Nucleus accumbens (tissue), 56 donors: ENCODE results near the gene ABHD12.
"Not testable (repeated sequence)": the region's sequence is repeated elsewhere in the genome, so short reads cannot be mapped to it uniquely, and the experiment has no call there.

ENCODE experiments used
- DNase-seq, 56 donors: peaks; one replicate each; lab custom pipeline; 2025; lab: John Stamatoyannopoulos, UW

The ABHD12 gene

DNA sequence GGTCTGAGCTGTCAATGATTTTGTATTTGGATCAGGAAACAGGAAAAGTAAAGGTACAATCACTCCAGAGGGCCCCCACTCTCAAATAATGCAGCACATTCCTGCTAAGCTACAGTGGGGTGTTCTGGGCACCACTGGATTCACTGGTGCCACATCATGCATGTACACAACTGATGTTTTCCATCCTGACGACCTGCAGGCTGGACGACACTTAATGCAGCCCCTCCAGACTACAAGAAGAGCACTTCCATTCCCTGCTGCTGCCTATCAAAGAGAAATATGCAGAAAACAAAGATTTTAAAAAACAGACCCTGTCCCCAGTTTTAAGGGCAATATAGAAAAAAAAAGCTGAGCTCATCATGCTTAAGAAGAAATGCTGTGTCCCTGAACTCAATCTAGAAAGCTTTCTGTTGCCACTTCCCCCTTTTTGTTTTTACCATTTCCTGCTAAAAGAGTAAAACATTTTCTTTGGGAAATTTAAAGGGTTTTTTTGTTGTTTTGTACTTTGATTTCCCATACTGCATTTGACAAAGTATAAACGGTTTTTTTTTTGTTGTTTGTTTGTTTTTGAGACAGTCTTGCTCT is 35.5 kb downstream of the ABHD12 start:
- no peak for DNase-seq

DNA sequence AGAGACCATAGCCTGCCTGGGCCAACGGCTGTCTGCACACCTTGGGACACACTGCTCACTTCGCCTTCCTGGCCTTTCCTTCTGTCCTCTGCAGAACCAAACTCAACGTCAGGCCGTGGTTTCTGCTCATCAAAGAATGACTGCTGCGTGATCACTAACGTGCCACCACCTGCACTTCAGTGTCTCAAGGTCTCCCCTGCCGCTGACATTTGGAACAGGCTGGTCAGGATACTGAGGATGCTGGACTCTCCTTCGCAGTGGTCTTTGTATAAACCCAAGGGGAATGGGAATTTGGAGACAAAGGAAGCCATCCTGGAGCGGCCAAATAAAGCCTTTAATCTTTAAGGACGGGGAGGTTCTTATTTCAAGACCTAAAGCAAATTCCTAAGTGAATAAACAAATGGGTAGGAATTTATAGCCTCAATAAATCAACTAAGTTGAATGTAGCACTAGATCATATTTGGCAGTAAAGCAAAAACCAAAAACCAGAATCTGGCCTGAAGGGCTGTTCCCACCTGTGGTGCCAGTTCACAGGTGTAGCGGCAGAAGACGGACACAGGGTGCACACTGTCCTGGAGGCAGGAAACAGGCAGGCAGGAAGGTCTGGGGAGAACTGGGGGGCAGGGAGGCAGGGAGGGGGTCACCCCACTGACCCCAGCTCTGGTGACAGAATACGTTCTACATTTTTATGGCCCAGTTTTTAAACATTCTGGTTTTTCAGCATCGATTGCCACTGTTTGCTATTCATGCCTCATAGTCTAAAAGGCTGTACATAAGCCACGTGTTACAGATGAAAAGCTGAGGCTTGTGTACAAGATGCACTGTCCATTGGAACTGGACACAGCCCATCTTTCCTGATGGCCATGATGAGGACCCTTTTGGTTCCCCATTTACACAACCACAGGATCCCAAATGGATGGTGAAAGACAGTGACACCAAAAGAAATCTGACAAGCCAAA is 36.6 kb downstream of the ABHD12 start:
- no peak for DNase-seq

DNA sequence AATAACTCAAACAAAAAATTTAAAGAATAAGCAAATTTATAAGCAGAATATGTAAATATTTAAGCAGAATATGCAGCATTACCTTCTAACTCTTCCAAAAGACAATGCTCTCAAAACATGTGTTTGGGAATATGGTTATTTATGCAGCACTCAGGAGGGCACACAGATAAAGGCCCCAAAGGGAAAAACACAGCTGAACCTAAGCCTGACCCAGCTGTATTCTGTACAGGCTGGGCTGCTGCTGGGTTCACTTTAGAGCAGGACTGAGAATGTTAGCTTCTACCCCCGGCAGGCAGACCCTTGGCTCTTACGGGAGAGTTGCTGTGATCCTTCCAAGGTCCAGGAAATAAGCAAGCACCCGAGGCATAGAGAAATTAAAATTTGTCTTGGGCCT is 37.3 kb downstream of the ABHD12 start:
- DNase-seq = no peak

DNA sequence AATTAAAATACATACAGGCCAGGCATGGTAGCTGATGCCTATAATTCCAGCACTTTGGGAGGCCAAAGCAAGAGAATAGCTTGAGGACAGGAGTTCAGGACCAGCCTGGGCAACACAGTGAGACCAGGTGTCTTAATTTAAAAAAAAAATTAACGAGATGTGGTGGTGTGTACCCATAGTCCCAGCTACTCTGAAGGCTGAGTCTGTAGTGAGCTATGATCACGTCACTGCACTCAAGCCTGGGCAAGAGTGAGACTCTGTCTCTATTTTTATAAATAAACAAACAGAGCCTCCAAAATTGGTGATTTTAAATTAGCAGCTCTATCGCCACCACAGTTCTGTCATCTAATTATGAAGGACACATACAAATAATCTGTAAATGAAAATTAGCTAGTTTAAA is 37.9 kb downstream of the ABHD12 start:
- DNase-seq = no peak

DNA sequence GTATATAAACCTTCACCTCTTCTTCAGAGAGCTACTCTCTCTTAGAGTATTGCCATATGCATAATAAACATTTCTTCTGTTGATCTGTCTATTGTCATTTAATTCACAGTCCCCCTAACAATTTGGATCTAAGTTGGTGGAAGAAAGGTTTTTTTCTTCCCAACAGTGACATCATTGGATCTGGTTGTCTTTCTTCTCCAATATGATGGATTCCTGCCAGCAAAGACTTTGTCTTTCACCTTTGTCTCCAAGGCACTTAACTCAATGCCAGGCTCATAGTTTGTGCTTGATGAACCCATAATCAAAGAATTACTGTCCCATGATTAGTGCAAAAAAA is 39.6 kb downstream of the ABHD12 start:
- DNase-seq = no peak

DNA sequence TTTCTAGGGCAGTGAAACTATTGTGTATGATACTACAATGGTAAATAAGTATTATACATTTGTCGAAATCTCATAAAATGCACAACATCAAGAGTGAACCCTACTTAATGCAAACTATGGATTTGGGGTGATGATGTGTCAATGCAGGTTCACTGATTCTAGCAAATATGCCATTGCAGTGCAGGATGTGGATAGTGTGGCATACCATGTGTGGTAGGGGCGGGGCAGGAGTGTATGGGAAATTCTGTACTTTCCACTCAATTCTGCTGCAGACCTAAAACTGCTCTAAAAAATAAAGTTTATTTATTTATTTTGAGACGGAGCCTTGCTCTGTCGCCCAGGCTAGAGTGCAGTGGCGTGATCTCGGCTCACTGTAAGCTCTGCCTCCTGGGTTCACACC is 44.3 kb downstream of the ABHD12 start:
- DNase-seq = no peak

DNA sequence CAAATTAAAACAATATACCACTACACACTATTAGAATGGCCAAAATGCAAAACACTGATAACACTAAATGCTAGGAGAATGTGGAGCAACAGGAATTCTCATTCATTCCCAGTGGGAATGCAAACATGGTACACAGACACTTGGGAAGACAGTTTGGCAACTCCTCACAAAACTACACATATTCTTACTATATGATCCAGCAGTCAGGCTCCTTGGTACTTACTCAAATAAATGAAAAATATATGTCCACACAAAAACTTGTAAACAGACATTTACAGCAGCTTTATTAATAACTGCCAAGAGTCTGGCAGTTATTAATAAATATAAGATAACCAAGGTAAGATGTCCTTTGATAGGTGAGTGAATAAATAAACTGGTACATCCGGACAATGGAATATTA is 44.9 kb downstream of the ABHD12 start:
- DNase-seq = no peak

DNA sequence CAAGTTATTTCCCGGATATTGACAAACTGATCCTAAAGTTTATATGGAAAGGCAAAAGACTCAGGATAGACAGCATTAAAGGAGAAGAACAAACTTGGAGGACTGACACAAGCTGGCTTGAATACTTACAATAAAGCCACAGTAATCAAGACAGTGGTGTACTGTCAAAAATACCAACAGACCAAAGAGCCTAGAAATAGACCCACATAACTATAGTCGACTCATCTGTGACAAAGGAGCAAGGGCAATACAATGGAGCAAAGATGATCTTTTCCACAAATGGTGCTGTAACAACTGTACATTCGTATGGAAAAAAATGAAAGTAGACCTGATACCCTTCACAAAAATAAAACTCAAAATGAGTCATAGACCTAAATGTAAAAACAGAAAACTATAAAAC is 46.0 kb downstream of the ABHD12 start:
- DNase-seq = no peak

DNA sequence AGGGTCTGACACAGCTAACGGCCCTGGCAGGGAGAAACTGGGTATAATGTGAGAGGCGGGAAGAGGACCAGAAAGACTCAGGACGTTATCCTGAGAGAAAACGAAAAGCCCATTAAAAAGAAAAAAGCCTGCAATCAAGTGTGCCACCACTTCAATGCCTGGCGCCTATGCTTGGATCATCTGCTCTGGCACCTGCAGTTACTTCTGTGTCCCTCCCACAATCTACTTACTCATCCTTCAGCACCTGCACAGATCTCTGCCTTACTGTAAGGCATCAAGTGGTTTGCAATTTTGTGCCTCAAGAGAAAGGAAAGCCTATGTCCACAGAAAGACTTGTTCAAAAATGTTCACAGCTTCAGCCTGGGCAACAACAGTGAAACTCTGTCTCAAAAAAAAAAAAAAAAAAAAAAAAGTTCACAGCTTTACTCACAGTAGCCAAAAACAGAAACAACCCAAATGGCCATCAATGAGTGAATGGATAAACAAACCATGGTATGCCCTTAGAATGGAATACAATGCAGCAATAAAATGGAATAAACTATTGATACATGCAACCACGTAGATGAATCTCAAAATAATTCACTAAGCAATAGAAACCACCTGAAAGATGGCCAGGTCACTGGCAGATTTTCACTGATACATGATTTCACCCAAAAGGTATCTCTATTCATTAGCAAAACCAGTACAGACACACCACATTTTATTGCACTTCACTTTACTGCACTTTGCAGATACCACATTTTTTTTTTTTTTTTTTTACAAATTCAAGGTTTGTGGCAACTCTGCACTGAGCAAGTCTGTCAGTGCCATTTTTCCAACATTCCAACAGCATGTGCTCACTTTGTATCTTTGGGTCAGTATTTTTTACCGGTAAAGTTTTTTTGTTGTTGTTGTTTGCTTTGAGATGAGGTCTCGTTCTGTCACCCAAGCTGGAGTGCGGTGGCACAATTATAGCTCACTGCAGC is 48.6 kb downstream of the ABHD12 start:
- peak in 4 of 56 donors; percentile 20 to 39 (median 34) for DNase-seq

DNA sequence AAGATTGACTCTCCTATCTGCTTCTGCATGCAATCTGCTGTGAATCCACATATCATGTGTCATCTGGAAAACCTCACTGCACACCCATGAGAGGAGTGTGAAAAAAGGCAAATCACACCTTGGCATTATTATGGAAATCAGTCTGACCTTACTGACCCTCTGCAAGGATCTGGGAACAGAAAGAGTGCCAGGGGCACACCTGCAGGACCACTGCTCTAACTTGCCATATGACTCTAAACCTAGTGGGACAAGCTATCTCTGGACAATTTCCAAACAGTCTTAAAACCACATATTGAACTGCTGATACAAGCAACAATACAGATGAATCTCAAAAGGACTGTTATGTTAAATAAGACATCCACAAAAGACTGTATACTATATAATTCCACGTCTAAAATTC is 50.3 kb downstream of the ABHD12 start:
- DNase-seq = no peak

DNA sequence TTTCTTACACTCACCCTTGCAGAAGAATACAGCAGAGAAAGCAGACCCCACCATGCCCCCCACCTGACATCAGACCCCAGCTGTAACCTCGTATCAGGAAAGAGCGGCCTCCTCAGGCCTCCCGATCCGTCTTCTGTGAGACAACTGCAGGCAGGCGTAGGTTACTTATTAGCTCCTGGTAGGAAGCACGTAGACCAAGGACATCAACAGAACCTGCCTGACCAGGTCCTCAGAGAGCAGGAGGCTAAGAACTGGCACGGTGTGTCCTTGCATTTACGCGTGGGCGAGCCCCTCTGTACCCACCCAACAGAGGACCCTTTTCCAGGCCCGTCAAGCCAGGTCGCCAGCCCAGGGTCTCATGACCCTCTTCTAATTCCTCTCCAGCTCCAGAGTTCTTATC is 51.0 kb downstream of the ABHD12 start:
- no peak for DNase-seq

DNA sequence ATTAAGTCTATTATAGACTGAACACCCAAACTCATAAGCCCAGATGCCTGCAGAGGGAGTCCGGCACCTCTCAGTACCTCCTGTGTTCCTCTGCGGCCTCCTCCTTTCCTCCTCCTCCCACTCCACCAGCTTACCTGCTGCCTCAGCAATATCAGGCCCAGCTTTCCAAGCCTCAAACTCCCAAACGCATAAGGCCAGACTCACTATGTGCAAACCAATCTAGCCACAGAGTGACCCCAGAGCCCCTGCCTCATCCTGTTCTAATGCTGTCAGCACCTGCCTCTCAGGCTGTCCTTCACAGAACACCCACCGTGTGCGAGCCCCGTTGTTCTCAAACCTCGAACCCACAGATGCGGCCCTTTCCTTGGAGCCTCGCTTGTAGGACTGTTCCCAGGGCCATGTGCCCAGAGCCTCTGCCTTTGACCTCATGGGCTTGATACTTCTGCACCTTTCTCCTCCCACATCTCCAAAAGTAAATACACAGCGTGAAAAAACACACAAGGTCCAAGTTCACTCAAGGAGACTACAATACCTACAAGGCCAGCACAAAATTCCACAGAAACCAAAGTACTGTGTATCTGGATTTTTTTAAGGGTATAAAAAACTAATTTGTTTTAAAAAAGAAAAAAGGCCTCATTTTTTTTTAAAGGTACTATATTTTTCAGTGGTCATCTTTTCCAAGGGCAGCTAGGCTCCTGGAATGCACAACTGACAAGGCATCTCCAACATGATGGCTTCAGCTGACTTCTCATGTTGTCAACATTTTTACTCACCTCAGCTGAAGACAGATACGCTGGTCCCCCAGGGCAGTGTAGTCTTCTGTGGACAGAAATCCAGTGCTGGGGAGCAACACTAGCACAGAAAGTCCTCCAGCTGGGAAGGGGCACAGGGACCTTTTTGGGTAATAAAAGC is 52.3 kb downstream of the ABHD12 start:
- no peak for DNase-seq

DNA sequence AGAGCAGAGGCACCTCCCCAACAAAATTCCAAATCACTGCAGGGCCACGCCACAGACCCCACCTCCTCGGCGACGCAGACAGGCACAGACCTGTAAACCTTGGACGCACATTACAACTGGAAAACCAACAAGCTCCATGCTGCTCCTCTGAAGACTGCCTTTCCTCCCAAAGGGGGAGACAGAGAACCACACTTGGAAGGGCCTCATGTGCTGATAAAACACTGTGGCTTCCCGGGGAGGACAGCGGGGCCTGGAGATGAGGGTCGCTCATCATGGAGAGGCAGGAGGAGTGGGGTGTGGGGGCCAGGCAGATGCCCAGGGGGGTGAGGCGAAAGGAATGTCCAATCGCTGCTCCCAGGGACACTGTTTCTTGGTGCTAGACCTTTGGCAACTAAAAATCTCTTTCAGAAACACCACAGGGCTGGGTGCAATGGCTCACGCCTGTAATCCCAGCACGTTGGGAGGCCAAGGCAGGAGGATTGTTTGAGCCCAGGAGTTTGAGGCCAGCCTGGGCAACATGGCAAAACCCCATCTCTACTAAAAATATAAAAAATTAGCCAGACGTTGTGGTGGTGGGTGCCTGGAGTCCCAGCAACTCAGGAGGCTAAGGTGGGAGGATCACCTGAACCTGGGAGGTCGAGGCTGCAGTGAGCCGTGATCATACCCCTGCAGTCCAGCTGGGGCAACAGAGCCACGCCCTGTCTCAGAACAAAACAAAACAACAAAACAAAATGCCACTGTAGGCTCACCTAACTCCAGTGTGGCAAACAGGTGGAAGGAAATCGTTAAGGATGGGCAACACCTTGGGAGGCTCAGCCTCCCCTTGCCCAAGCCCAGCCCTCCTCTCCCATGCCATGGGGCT is 53.8 kb downstream of the ABHD12 start:
- peak in 12 of 56 donors; percentile 16 to 47 (median 38) for DNase-seq

DNA sequence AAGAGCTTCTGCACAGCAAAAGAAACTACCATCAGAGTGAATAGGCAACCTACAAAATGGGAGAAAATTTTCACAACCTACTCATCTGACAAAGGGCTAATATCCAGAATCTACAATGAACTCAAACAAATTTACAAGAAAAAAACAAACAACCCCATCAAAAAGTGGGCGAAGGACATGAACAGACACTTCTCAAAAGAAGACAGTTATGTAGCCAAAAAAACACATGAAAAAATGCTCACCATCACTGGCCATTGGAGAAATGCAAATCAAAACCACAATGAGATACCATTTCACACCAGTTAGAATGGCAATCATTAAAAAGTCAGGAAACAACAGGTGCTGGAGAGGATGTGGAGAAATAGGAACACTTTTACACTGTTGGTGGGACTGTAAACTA is 55.7 kb downstream of the ABHD12 start:
- not testable (repeated sequence) for DNase-seq

DNA sequence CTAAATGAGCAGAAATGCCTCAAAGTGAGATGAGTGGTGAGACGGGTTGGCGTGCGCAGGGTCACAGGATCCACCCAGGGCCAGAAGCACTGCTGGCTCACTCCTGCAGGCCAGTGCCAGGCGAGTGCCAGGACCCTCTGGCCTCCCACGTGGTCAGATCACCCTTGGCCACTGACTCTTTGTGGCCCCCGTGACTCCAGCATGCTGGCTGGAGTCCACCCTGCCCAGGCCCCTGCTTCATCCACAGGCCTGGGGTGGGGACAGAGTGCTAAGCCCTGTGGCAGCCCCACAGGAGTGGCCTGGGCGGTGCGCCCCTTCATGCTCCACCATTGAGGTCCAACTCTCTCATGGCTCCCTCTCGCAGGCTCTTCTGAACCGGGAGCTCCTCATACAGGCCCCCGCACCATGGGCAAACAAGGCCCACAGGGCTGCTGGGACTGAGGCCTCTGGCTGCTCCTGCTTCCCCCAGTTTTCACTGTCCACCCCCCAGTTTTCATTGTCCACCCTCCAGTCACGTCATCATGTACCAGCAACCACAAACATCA is 61.6 kb downstream of the ABHD12 start:
- no peak for DNase-seq

DNA sequence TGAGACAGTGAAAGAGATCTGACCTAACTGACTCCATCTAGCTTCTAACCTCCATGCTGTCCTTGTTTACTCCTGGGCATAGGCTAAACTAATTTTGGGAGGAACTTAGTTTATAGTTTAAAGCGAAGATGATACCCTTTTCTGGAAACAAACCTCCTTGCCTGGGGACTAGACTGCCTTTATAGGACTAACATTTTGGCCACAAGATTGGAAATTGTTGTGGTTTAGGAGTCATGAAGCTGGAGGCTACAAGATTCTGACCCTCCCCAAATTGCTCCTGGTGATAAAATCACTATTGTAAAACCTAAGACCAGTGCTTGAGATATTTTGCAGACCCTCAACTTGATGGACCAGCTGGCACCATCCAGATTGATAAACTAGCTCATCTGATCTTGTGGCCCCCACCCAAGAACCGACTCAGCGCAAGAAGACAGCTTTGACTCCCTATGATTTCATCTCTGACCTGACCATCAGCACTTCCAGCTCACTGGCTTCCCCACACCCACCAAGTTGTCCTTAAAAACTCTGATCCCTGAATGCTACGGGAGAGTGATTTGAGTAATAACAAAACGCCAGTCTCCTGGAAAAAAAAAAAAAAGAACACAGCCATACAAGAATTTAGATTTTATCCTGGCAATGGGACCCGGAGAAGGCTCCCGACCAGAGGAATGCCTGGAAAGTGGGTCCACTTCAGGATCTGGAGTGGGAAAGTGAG is 63.0 kb downstream of the ABHD12 start:
- DNase-seq = no peak

DNA sequence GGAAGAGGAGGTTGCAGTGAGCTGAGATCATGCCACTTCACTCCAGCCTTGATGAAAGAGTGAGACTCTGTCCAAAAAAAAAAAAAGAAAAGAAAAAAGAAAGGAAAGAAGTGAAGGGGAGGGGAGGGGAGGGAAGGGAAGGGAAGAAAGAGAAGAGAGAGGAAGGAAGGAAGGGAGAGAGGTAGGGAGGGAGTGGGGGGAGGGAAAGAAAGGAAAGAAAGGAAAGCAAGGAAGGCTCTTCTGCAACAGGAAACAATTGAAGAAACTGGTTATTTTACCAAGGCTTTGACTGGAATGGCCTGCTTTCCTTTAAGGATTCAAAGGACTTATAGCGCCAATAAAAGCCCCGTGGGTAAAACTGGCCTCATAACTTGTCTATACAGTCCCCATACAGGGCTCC is 64.6 kb downstream of the ABHD12 start:
- DNase-seq = no peak

DNA sequence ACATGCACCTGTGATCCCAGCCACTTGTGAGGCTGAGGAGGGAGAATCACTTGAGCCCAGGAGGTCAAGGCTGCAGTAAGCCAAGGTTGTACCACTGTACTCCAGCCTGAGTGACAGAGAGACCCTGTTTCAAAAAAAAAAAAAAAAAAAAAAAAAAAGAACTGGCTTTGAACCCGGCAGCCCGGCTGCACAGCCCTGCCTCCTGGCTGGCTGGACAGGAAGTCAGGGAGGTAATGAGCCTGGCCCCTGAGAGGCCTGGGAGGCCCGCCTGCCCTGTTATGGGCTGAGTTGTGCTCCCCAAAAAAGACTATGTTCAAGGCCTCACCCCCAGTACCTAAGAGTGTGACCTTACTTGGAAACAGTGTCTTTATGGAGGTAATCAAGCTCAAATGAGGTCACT is 65.6 kb downstream of the ABHD12 start:
- DNase-seq = no peak
